ENCODE results near the gene PGAM5.
"Not testable (repeated sequence)": the region's sequence is repeated elsewhere in the genome, so short reads cannot be mapped to it uniquely, and the experiment has no call there.

Gene PGAM5

DNA sequence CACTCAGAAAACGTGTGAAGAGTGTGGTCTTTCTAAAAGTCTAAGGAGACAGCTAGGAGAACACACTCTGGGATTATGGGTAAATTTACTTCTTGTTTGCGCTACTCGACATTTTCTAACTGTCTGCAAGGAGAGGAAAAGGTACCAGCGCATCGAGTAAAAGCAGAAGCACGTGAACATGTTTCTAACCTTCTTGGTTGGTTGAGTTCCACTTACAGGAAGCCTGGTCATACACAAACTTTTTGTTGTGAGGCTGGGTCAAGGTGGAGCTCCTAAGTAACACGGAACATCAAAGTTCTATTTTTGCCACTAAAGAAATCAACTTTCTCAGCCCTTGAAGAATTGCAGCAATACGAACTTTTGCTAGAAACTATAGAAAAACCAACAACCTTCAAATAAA, 31.0 kb downstream of the PGAM5 start:
- DNase-seq (ENCODE audit: low read depth in 2 of 2, low spot score in 1 of 2): no peak

DNA sequence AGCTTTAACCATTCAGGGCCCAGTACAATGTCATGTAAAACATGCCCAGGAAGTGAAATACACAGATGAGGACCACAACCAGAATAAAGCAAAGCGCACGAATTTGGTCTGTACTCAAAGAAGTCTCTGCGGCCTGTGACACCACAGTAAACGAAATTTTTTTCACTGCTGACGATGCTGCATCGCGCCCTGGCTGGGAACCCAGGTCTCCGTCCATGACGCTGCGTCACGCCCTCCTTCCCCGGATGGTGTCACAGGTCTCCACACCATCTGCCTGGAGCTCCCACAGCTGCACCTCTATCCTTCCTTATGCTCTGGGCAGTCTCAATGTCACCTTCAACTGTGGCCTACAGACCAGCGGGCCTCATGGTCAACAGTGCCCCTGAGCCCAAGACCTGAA, 33.2 kb downstream of the PGAM5 start:
- DNase-seq (ENCODE audit: low read depth in 2 of 2, low spot score in 1 of 2): no peak

GRCh38 chr12:132746613-132747012, 36.0 kb downstream of the PGAM5 start:
- DNase-seq (ENCODE audit: low read depth in 2 of 2, low spot score in 1 of 2): no peak

DNA sequence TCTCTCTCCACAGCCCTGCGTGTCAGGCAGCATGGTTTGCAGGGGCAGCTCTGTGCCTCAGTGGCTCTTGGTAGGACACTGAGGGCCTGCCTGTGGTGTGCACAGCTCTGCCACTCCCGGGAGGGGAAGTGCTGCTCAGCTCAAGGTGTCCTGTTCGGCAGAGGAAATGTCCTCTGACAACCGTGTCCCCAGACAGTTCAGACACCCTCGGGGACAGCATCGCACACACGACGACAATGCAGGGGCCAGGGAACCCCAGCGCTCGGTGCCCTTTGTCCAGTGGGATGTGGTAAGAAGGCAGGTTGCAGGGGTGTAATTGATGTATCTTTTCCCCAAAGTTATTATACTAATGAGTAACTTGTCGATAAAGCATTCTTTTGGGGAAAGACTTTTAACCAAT, 36.8 kb downstream of the PGAM5 start:
- no peak for DNase-seq (ENCODE audit: low read depth in 2 of 2, low spot score in 1 of 2)

DNA sequence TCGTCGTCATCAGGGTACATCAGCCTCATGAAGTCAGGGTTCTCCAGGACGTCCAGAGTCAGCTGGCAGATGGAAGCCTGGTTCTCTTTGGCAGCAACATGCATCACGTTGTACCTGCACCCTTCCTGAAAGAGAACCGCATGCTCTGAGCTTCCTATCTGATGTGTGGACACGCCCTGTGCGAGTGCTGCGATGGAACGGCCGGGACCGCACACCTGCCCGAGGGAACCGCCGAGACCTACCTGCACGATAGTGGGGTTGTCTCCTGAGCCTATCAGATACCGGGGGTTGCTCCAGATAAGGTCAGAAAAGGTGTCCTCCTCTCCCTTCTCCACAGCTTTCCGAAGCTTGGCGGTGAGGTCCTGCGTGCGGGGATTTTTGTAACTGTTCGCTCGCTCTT, 37.3 kb downstream of the PGAM5 start:
- no peak for DNase-seq (ENCODE audit: low read depth in 2 of 2, low spot score in 1 of 2)

- DNase-seq (ENCODE audit: low read depth in 2 of 2, low spot score in 1 of 2): no peak
Observed at GRCh38 chr12:132748319-132748718, 37.7 kb downstream of the PGAM5 start.

GRCh38 chr12:132753670-132754069, 43.0 kb downstream of the PGAM5 start:
- DNase-seq (ENCODE audit: low read depth in 2 of 2, low spot score in 1 of 2): not testable (repeated sequence)

DNA sequence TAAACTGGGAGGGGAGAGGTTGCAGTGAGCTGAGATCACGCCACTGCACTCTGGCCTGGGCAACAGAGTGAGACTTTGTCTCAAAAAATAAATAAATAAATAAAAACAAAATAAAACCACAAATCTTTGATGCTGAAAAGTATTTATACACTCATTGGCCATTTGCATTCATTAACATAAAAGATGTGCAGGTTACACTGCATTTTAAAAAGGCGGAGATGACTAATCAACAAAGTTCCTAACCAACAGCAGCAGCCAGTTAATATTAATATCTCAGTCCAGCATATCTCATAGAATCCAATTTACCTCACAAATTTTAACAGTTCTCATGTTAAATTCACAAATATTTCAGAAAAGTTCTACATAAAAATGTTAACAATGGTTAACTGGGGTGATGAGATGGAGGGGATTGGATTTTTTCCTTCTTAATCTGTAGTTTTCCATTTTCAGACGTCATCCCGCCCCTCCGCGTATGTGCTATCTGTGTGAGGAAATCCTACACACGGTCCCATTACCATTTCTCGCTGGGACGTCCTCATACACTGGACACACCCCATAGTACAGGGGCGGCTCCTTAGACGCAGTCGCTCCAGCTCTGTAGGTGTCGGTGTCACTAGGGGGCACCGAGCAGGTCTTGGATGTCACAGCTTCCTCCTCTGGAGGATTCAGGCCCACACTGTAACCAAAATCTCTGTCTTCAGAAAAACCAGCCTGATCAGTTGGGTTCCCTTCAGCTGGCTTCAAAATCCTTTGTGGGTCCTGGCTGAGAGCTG, 43.7 kb downstream of the PGAM5 start:
- no peak for DNase-seq (ENCODE audit: low read depth in 2 of 2, low spot score in 1 of 2)

GRCh38 chr12:132758825-132759224, 48.2 kb downstream of the PGAM5 start:
- DNase-seq (ENCODE audit: low read depth in 2 of 2, low spot score in 1 of 2): not testable (repeated sequence)

DNA sequence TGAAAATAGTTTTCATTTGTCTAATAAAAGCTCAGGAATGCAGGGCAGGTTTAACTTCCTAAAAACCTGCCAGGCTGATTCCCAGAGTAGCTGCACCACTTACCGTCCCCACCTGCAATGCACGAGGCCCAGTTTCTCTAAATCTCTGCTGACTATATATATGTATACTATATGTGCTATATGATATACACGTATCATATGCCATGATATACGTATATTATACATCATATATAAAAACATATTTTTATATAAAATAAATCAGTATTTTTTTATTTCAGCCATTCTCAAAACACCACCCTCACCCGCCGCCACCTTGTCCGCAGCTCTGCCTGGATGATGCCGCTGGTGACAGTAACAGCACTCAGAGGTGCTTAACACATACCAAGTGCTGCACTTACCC, 48.7 kb downstream of the PGAM5 start:
- DNase-seq (ENCODE audit: low read depth in 2 of 2, low spot score in 1 of 2): no peak

GRCh38 chr12:132761032-132761920, 50.6 kb downstream of the PGAM5 start, which contains the start of gene ANKLE2:
TSS of gene ANKLE2 (minus strand) at chr12:132761832. CDS start at chr12:132761798, 34 bp downstream.
- DNase-seq (ENCODE audit: low read depth in 2 of 2, low spot score in 1 of 2): peak; percentile 37 to 49

DNA sequence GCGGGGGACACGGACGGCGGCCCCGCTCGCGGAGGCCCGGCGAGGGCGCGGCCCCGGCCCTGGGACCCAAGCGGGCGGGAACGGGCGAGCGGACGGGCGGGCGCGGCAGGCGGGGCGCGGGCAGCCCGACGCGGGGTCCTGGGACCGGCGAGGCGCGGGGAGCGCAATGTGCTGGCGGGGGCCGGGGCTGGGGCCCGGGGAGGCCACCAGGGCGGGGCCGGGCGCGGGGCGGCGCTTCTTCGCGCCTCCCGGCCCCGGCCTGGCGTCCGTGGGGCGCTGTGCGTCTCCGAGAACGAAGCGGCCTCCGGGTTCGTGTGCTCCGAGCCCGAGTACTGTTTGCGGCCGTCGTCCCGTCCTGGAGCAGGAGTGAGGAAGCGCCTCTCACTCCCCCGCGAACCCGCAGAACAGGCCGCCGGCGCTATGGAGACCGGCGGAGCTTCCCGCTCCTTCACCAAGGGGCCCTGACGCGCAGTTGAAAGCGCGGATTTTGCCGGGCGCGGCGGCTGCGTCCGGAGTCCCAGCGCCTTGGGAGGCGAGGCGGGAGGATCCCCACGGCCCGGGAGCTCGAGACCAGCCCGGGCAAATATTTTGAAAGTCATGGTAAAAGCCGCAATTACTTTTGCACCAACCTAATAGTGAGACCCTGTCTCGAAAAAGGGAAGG, 51.4 kb downstream of the PGAM5 start:
- peak; percentile 59 to 69 for DNase-seq (ENCODE audit: low read depth in 2 of 2, low spot score in 1 of 2)

- no peak for DNase-seq (ENCODE audit: low read depth in 2 of 2, low spot score in 1 of 2)
Observed at GRCh38 chr12:132764231-132764630, 53.6 kb downstream of the PGAM5 start.

DNA sequence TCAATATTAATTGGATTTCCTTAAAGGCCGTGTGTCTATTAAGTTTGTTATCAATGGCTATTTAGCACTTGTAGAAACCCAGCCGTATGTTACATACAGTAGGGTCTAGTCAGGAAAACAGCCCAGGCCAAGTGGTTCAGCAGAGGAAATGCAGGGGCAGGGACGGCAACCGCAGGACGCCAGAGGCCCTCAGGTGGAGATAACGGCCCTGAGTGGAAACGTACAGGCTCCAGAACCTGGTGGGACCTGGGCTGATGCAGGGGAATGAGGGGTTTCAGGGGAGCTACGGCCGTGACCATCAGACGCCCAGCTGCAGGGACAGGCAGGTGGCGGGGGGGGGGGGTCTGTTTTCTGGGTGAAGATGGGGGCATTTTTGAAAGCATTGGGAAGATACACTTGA, 54.7 kb downstream of the PGAM5 start:
- DNase-seq (ENCODE audit: low read depth in 2 of 2, low spot score in 1 of 2): no peak

- DNase-seq (ENCODE audit: low read depth in 2 of 2, low spot score in 1 of 2): no peak
Observed at GRCh38 chr12:132766380-132767085, 55.9 kb downstream of the PGAM5 start.

- no peak for DNase-seq (ENCODE audit: low read depth in 2 of 2, low spot score in 1 of 2)
Observed at GRCh38 chr12:132771126-132771838, 60.6 kb downstream of the PGAM5 start.

All from stimulated activated CD8-positive, alpha-beta memory T cell treated with anti-CD3 and anti-CD28 coated beads, Interleukin-4, amount 100 ng/mL, for 4 hours (primary cell).